HL-60 (cell line): ENCODE measurements around the gene SPTSSB.

Experiments used
- DNase-seq, 2 experiments: peaks; one replicate each; pipeline ENCODE4 v3.0.0-alpha.2; 2010 to 2020; ENCODE audit warnings: low read depth in 1 of 2, low spot score in 1 of 2
- H3K27ac ChIP-seq: fragments of 250-450 bp; sonication (Bioruptor Pico); replicated peaks from 2 replicates; pipeline ENCODE4 v1.5.1; 2020; ENCODE audit warnings: mild to moderate bottlenecking, moderate library complexity
- H3K27me3 ChIP-seq: fragments of 250-450 bp; sonication (Bioruptor Pico); 2 replicates; pipeline ENCODE4 v1.5.1; 2021; ENCODE audit warnings: mild to moderate bottlenecking, moderate library complexity; ENCODE audit not compliant: insufficient read depth, poor library complexity, severe bottlenecking
- H3K4me3 ChIP-seq: replicated peaks from 2 replicates; pipeline ENCODE4 v1.5.1; 2011; ENCODE audit warnings: mild to moderate bottlenecking, control low read depth, low read length; ENCODE audit not compliant: insufficient read depth
- CTCF ChIP-seq: IDR thresholded peaks from one replicate; pipeline ENCODE4 v1.5.1; 2011; ENCODE audit warnings: low read length, control low read depth, inconsistent platforms; ENCODE audit not compliant: insufficient read depth
- GABPA ChIP-seq: IDR thresholded peaks from 2 replicates; pipeline ENCODE4 v1.6.1; 2012; ENCODE audit warnings: low read depth
- POLR2AphosphoS5 ChIP-seq: IDR thresholded peaks from 2 replicates; pipeline ENCODE4 v1.6.1; 2012; ENCODE audit warnings: low read depth
- REST ChIP-seq: IDR thresholded peaks from 2 replicates; pipeline ENCODE4 v1.6.1; 2012; ENCODE audit warnings: low read depth; ENCODE audit not compliant: insufficient replicate concordance
- SPI1 ChIP-seq: IDR thresholded peaks from 2 replicates; pipeline ENCODE4 v1.6.1; 2012; ENCODE audit warnings: low read depth, mild to moderate bottlenecking, borderline replicate concordance

The SPTSSB gene

GRCh38 chr3:161393310-161393709 lies 22.0 kb upstream of the SPTSSB start:
- TF ChIP-seq POLR2AphosphoS5 (no peak), CTCF (no peak), SPI1 (no peak), REST (no peak), GABPA (no peak)
- DNase-seq = no peak

GRCh38 chr3:161392853-161393252 lies 21.5 kb upstream of the SPTSSB start:
- no peak for TF ChIP-seq CTCF
- TF ChIP-seq REST = no peak
- no peak for TF ChIP-seq GABPA
- TF ChIP-seq POLR2AphosphoS5 = no peak
- TF ChIP-seq SPI1 = no peak
- DNase-seq = no peak

More at GRCh38 chr3:161393310-161393709, 22.0 kb upstream of the SPTSSB start:
- Histone ChIP-seq H3K27me3 (no peaks in the 10 kb centered on the region), H3K4me3 (no peak overlapping the region), H3K27ac (no peak overlapping the region)

GRCh38 chr3:161390200-161390599 lies 18.9 kb upstream of the SPTSSB start:
- no peak for TF ChIP-seq POLR2AphosphoS5
- Histone ChIP-seq H3K27ac (no peak overlapping the region), H3K4me3 (no peak overlapping the region), H3K27me3 (no peaks in the 10 kb centered on the region)
- DNase-seq = no peak

More at GRCh38 chr3:161392853-161393252, 21.5 kb upstream of the SPTSSB start:
- Histone ChIP-seq H3K27ac (no peak overlapping the region), H3K4me3 (no peak overlapping the region), H3K27me3 (no peaks in the 10 kb centered on the region)

- peak in 1 of 2 experiments; percentile 31 for DNase-seq
- Histone ChIP-seq H3K27me3 (no peaks in the 10 kb centered on the region), H3K4me3 (no peak overlapping the region), H3K27ac (no peak overlapping the region)
- TF ChIP-seq GABPA (no peak), SPI1 (peak; percentile 46; the same call in 1 of the 2 replicates)
These were observed 18.2 kb upstream of the SPTSSB start for GRCh38 chr3:161389445-161390035.

GRCh38 chr3:161388855-161389254 lies 17.5 kb upstream of the SPTSSB start:
- no peak for DNase-seq
- no peak overlapping the region for H3K4me3 ChIP-seq
- no peaks in the 10 kb centered on the region for H3K27me3 ChIP-seq
- no peak for TF ChIP-seq POLR2AphosphoS5
- TF ChIP-seq SPI1 = peak; percentile 91
- no peak overlapping the region for H3K27ac ChIP-seq
